ENCODE measurements around the gene TCTN1. TPM values are rescaled to one million over a fixed set of nuclear protein-coding genes. Genes with fewer than 3 reads are reported as not detected.

The TCTN1 gene
- total RNA-seq, 1 donor from 2014 or later: 31.4 TPM

- no peaks in the 10 kb centered on the region for H3K27me3 ChIP-seq
- no peak overlapping the region for H3K4me3 ChIP-seq
- DNase-seq (ENCODE audit: extremely low spot score in 2 of 2): no peak
- no peaks in the 10 kb centered on the region for H3K4me1 ChIP-seq
- intact Hi-C loops (cut with DNase I): no loop called here
- no peaks in the 10 kb centered on the region for H3K36me3 ChIP-seq
- TF ChIP-seq POLR2AphosphoS5 (IDR thresholded peaks at IDR 0.05; ENCODE audit: insufficient read depth in 1 of 2, low read depth in 1 of 2) (no peak), POLR2A (IDR thresholded peaks at IDR 0.05) (no peak)
- TF ChIP-seq, protein P1, sequence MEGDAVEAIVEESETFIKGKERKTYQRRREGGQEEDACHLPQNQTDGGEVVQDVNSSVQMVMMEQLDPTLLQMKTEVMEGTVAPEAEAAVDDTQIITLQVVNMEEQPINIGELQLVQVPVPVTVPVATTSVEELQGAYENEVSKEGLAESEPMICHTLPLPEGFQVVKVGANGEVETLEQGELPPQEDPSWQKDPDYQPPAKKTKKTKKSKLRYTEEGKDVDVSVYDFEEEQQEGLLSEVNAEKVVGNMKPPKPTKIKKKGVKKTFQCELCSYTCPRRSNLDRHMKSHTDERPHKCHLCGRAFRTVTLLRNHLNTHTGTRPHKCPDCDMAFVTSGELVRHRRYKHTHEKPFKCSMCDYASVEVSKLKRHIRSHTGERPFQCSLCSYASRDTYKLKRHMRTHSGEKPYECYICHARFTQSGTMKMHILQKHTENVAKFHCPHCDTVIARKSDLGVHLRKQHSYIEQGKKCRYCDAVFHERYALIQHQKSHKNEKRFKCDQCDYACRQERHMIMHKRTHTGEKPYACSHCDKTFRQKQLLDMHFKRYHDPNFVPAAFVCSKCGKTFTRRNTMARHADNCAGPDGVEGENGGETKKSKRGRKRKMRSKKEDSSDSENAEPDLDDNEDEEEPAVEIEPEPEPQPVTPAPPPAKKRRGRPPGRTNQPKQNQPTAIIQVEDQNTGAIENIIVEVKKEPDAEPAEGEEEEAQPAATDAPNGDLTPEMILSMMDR (IDR thresholded peaks at IDR 0.05): no peak
- no peak overlapping the region for H3K27ac ChIP-seq
- no peaks in the 10 kb centered on the region for H3K9me3 ChIP-seq
Measured at GRCh38 chr12:110656071-110656655, 42.2 kb downstream of the TCTN1 start.

DNA sequence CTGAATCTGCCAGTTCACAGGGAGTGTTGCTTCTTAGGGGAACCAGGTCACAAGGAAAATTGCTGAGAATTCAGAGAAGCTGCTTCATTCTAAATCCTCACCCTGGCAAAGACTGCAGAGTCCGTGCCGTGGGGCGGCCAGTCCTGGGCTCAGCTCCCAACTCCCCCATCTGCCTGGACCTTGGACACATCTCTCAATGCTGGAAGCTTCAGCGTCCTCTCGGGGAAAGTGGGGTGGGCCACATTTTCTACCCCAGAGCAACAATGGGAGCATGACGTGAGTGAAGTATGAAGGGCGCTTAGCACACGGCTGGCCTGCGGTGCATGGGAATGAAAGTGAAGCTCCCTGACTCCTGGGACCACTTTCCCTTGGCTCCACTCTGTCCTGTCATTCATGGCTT is 43.8 kb downstream of the TCTN1 start:
- no peak for DNase-seq (ENCODE audit: extremely low spot score in 2 of 2)
- H3K4me1 ChIP-seq: no peaks in the 10 kb centered on the region
- no peak overlapping the region for H3K27ac ChIP-seq
- no peak for TF ChIP-seq POLR2A (IDR thresholded peaks at IDR 0.05)
- TF ChIP-seq, protein P1 (IDR thresholded peaks at IDR 0.05): no peak
- TF ChIP-seq POLR2AphosphoS5 (IDR thresholded peaks at IDR 0.05; ENCODE audit: insufficient read depth in 1 of 2, low read depth in 1 of 2): no peak
- no peaks in the 10 kb centered on the region for H3K36me3 ChIP-seq
- H3K9me3 ChIP-seq: no peaks in the 10 kb centered on the region
- H3K27me3 ChIP-seq: no peaks in the 10 kb centered on the region
- H3K4me3 ChIP-seq: no peak overlapping the region
- intact Hi-C loops (cut with DNase I): no loop called here

DNA sequence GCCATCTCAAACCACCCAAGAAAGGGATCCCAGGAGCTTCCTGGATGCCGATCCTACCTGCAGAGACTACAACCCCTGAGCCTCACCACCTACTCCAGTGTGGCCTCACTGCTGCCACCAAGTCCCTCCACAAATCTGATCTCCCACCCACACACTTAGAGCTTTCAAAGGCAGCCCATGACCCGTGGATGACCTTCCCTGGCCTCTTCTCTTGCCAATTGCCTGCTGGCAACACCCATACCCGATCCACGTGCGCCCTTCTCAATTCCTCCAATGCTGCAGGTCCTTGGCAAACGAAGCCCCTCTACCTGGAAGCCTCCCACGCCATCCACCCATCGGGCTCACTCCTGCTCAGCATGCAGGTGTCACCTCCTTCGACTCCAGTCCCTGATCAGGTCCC is 44.3 kb downstream of the TCTN1 start:
- TF ChIP-seq POLR2A (IDR thresholded peaks at IDR 0.05) (no peak), POLR2AphosphoS5 (IDR thresholded peaks at IDR 0.05; ENCODE audit: insufficient read depth in 1 of 2, low read depth in 1 of 2) (no peak)
- TF ChIP-seq, protein P1 (IDR thresholded peaks at IDR 0.05): no peak
- Histone ChIP-seq H3K4me1 (no peaks in the 10 kb centered on the region), H3K4me3 (no peak overlapping the region), H3K9me3 (no peaks in the 10 kb centered on the region), H3K36me3 (no peaks in the 10 kb centered on the region), H3K27ac (no peak overlapping the region), H3K27me3 (no peaks in the 10 kb centered on the region)
- DNase-seq (ENCODE audit: extremely low spot score in 2 of 2): no peak
- intact Hi-C loops (cut with DNase I): no loop called here

DNA sequence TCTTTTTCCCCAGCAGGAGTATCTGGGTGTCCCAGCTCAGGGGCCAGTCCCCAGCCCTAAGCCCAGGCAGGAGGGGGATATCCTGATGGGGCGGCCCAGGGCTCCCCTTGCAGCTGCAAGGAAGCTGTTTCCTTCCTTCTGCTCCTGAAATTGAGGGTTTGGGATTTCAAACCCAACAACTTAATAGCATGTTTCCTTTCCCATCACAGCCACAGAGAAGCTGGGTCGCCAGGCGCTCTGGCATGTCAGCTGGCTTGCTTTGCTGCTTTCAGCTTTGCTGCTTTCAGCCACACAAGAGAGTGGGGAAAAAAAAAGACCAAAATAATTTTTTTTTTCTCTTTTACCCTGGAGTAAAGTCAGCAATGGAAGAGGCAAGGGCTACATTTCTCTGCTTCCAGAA is 44.9 kb downstream of the TCTN1 start:
- no peaks in the 10 kb centered on the region for H3K27me3 ChIP-seq
- H3K9me3 ChIP-seq: no peaks in the 10 kb centered on the region
- H3K27ac ChIP-seq: no peak overlapping the region
- TF ChIP-seq, protein P1 (IDR thresholded peaks at IDR 0.05): no peak
- TF ChIP-seq POLR2A (IDR thresholded peaks at IDR 0.05) (no peak), POLR2AphosphoS5 (IDR thresholded peaks at IDR 0.05; ENCODE audit: insufficient read depth in 1 of 2, low read depth in 1 of 2) (no peak)
- no peak for DNase-seq (ENCODE audit: extremely low spot score in 2 of 2)
- H3K4me1 ChIP-seq: no peaks in the 10 kb centered on the region
- no peaks in the 10 kb centered on the region for H3K36me3 ChIP-seq
- no peak overlapping the region for H3K4me3 ChIP-seq
- intact Hi-C loops (cut with DNase I): no loop called here

- Histone ChIP-seq H3K4me3 (no peak overlapping the region), H3K27ac (no peak overlapping the region), H3K36me3 (peaks cover 0 to 8% of the 10 kb centered on the region in 2 donors), H3K27me3 (no peaks in the 10 kb centered on the region), H3K4me1 (no peaks in the 10 kb centered on the region), H3K9me3 (peaks cover 8% of the 10 kb centered on the region)
- TF ChIP-seq POLR2A (IDR thresholded peaks at IDR 0.05) (no peak), POLR2AphosphoS5 (IDR thresholded peaks at IDR 0.05; ENCODE audit: insufficient read depth in 1 of 2, low read depth in 1 of 2) (no peak)
- TF ChIP-seq, protein P1 (IDR thresholded peaks at IDR 0.05): no peak
- DNase-seq (ENCODE audit: extremely low spot score in 2 of 2): no peak
- intact Hi-C loops (cut with DNase I): no loop called here
Measured at GRCh38 chr12:110661337-110661972, 47.5 kb downstream of the TCTN1 start.

Data from vagina (tissue), 2 donors.